Amniotic epithelial cell (primary cell): Measurements from ENCODE around the gene KPTN.

Experiments used
- DNase-seq: peaks from one replicate; pipeline ENCODE4 v3.0.0-alpha.2; 2010; ENCODE audit warnings: low read depth

KPTN gene

DNA sequence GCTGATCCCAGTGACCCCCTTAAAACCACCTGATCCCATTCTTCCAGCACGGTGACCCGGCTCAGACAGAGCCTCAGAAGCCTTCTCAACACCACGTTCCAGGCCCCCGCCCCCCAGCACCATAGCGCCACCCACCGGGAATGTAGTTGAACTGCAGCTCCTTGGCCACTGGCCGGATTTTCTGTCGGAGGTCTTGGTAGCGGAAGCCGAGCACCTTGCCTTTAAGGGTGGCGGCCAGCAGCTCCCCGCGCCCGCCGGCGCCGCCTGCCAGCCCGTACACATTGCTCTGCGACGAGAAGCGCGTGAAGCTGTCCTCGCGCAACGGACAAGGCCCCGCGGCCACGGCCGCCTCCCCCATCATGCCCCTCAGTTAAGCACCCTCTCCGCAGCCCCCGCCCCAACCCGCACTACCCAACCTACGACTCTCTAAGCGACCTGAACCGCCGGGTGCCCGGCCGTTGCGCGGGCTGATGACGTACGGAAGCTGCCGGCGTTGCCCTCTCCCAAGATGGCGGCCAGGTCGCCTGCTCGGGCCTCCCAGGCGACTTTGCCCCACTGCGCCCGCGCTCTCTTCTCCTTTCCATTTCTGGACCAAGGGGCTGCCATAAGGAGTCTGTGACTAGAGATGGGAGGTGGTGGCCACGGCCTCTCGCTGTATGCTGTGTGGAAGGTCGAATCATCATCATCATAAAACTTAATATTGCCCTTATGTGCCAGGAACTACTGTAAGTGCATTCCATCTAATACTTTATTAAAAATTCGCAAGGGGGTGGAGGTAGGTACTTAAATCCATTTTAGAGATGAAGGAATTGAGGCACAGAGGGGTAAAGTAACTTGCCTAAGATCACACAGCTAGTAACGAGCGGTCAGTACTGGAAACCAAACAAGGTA is at the start of gene KPTN:
KPTN (minus strand) TSS at position 420 of the 891 bp plus-strand sequence; CDS start at position 361, 59 bp downstream.
- peak; percentile 82 for DNase-seq

GRCh38 chr19:47531640-47532387 is 47.8 kb upstream of the KPTN start:
- DNase-seq = peak; percentile 45

DNA sequence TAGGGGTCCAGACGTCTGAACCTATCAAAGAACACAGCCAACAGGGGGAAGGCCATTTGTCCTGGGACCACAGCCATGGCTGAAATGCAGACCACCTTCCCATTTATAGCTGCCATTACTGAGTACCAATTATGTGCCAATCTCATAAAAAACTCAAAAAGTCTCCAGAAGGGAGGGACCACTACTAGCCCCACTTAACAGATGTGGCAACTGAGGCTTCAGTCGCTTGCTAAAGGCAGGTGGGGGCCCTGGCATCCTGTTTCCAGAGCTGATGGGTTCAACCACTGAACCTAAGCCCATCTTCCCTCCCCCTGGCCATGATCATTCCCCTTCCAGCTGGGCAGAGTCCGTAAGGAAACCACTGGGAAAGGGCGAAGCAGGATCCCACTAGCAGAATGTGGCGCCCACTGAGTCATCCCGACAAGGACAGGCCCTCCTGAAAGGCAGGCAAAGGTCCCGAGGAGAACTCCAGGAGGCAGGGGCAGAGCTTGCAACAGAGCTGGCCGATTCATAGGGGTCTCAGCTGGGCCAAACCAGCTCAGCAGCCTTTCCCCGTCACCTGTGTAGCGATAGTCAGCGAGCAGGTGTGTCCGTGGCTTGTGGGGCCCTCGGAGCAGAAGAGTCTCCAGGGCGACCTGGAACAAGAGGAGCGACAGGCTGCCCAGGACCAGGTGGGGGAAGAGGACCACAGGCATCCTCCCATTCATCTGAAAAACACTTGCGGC is 45.2 kb upstream of the KPTN start:
- DNase-seq = no peak

DNA sequence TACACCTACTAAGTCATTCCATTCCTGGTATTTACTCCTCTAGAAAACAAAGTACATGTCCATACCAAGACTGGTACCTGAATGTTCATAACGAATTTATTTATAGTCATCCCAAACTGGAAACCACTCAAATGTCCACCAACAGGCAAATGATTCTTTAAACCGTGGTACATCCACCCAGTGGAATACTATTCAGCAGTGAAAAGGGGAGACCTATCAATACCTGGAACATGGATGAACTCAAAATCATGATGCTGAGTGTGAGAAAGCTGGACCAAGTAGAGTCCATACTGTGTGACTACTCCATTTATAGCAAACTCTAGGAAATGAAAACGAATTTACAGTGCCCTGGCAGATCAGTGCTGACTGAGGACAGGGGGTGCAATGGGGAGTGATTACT is 42.8 kb upstream of the KPTN start:
- no peak for DNase-seq

- DNase-seq = no peak
These were observed 39.5 kb upstream of the KPTN start for GRCh38 chr19:47523473-47523872.

GRCh38 chr19:47521473-47522180 is 37.6 kb upstream of the KPTN start:
- DNase-seq = no peak

DNA sequence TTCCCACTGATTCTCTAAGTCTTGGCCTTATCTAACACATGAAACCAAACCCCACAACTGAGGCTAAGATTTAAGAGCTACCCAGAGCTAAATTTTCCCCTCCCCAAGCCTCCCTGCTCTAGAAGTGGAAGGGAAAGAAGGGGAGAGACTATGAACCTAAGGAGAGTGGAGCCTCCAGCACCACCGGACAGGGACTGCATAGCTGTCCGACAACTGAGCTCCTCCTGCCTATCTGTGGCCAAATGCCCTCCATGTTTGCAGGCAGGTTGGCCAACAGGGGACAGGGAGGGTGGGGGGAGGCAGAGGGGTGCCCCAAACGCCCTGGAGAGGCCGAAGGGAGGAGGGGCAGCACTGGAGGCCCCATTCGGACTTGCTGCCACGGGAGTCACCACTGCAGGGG is 36.8 kb upstream of the KPTN start:
- no peak for DNase-seq

- no peak for DNase-seq
These were observed 36.4 kb upstream of the KPTN start for GRCh38 chr19:47520343-47520806.

- DNase-seq = no peak
These were observed 34.8 kb upstream of the KPTN start for GRCh38 chr19:47518854-47519253.

DNA sequence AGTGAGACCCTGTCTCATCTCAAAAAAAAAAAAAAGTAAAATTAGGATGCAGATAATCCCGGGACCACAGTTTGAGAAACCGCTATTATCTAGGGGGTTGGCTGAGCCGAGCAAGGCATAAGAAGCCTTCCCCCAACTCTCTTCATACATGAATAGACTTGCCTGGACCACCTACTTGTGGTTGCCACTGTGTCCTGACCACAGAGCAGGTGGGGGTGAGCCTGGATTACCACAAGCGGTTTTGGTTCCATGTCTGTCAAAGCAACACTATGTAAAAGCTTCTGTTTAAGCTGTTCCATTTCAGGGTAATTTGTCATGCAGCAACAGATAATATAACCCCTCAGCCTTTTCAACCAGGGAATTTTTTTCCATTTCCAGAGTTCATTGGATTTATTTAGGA is 34.1 kb upstream of the KPTN start:
- DNase-seq = peak; percentile 12

GRCh38 chr19:47514869-47515588 is 31.0 kb upstream of the KPTN start, which contains the start of gene NAPA:
TSS of gene NAPA (minus strand) at chr19:47515063. CDS start at chr19:47514940, 123 bp downstream.
- DNase-seq = peak; percentile 100

DNA sequence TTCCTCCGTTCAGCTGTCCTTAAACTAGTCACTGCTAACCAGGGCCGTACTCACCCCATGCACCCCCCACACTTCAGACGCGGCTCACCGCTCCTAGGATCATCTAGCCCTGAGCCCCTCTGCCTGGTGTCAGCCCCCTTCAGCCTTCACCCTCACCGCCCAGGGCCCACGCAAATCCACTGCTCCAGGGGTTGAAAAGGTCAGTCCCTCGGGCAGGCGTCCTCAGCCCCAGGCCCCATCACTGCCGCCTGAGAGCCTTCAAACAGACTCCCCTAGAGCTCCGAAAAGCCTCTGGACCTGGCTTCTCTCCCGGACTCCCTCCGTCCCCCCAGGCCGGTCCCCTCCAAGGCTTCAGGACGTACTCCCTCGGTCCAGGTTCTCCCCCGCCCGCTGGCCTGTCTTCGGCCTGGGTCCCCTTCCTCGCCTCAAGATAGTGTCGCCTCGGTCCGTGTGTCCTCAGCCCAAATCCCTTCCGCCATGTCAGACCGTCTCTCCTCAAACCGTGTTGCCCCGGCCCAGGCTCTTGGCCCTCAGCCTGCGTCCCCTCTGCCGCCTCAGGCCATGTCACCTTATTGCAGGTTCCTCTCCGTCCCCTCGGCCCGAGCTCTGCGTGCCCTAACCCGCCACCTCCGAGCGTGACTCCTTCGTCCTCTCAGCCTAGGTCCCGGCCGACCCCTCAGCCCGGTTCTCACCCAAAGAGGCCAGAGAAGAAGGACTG is 30.3 kb upstream of the KPTN start:
- DNase-seq = no peak

DNA sequence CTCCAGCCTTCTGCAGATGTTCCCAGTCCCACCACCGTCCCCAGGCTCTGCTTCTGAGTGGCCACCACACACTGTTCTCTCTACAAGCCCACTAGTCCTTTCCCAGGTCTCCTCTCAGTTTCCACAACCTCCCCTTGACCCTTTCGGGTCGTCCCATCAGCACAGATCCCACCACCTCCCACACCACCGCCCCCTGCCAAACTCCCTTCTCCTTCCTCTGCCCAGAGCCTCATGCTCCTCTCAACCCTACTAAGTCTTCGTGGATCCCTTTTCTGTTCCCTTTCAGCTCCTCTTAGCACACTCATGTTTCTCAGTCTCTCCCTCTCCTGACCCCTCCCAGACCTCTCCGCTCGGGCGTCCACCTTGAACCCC is 28.9 kb upstream of the KPTN start:
- no peak for DNase-seq

DNA sequence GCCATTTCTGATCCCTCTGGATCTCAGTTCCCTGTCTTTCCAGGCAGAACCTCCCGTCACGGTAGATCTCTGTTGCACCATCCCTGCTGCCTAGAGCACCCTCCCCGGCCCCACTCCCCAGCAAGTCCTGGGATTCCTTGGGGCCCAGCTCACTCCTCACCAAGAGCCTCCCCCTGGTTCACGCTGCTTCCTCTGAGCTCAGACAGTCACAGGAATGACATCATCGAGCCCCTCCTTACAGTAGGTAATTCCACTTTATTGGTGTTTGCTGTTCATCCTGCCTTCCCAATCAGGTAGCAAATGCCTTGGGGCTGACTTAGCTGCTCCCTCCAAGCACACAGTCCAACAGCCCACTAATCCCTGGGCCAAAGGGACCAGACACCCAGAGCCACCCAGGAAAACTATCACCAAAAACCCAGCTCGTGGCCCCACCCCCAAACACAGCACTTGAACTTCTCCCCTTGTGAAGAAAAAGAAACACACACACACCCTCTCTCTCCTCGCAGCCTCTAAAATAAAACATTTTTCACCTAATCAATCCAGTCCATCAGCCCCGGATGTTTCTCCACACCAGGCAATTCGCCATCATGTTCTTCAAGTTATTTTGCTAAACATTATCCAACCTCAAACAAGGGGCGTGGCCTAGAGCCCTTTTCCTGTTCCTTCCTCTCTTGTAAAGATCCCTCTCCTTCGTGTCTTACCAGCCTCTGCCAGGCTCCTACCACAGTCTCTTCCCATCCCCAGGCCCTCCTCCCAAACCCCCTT is 28.3 kb upstream of the KPTN start:
- DNase-seq = peak; percentile 42

DNA sequence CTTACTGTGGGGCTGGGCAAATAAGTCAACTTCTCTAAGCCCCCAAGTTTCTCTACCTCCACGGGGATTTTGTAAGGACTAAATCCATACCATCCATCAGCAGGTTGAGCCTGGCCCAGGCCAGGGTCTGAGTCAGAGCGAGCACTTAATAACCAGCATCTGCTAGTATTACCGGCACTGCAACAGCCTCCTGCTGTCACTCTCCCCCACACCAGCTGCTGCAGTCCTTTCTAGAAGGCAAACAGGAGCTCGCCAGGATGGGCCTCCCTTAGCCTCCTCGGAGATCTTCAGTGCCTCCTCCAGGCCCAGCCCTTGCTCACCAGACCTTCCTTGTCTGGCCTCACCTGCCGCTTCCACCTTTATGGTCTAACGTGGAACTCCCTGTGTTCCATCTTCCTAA is 27.7 kb upstream of the KPTN start:
- DNase-seq = peak; percentile 90

DNA sequence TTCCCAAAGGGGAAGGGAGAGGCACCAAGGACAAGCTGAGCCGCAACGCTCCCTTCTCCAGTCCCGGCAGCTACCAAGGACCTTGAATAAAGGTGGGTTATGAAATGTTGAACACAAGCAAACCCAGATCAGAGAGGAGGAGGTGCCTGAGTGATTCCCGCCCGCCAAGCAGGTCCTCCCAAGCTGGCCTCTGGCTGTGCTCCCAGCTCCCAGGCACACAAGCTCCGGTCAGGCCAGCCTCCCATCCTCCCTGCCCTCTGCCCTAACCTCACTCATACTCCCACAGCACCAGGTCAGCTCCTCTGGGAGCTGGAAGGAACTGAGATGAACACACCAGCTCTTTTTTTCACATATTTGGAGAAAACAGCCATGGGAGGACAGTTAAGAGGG is 27.1 kb upstream of the KPTN start:
- DNase-seq = peak; percentile 78

- DNase-seq = no peak
These were observed 26.6 kb upstream of the KPTN start for GRCh38 chr19:47510516-47511127.

DNA sequence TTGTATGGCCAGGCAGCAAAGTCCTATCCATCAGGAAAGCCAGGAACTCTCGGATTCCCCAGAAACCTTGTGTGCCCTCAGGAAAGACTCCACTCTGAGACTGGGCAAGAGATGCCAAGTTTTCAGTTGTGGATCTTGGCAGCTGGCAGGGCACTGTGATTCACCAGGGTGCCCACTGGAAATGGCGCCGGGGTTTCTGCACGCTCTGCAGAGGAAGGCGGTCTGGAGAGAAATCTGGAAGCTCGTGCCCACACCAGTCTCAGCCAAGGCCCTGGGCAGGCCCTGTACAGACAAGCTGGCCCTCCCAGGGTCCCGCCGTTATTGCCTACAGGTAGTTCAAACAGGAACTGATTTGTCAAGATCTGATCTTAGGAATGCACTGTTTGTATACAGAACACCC is 26.0 kb upstream of the KPTN start:
- no peak for DNase-seq

DNA sequence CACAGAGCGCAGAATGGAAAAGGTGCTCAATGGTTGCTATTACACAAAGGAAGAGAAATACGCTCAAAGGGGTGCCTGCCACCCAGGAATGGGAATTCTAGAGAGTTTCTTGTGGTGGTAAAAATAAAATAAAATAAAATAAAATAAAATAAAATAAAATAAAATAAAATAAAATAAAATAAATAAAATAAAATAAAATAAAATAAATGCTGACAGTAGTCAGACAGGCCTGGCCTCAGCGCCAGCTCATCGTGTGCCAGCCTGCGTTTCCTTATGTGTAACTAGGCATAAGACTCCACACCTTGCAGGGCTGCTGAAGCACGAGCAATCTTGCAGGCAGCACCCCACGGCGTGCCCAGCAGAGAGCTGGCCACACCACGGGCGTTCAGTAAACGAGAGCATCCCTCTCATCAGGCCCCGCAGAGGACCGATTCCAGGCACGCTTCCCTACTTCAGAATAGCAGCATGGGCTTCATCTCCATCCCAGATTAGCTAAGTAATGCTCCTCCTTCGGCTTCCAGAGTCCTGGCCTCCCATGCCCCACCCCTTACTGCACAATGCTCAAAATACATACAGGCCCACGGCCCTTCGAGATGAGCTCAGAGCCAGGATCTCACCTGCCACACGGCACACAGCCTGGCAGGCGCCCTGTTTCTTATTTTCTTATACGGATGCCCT is 25.3 kb upstream of the KPTN start:
- DNase-seq = no peak
